PC-3 (cell line): ENCODE results near the gene FAM209B.

Experiments used
- CTCF ChIP-seq: fragments of 300-600 bp; sonication (generic); conservative IDR thresholded peaks from 2 replicates; pipeline ENCODE4 v1.5.1; 2017; ENCODE audit warnings: antibody characterized with exemption, low read depth, mild to moderate bottlenecking, low read length
- EZH2 ChIP-seq: fragments of 300-600 bp; sonication (generic); IDR thresholded peaks from one replicate; pipeline ENCODE4 v1.6.1; 2017; ENCODE audit warnings: antibody characterized with exemption, mild to moderate bottlenecking, low read length; ENCODE audit not compliant: unreplicated experiment
- EZH2phosphoT487 ChIP-seq: fragments of 300-600 bp; sonication (generic); IDR thresholded peaks from 2 replicates; pipeline ENCODE4 v1.6.1; 2018; ENCODE audit warnings: mild to moderate bottlenecking, antibody characterized with exemption, low read length, borderline replicate concordance

DNA sequence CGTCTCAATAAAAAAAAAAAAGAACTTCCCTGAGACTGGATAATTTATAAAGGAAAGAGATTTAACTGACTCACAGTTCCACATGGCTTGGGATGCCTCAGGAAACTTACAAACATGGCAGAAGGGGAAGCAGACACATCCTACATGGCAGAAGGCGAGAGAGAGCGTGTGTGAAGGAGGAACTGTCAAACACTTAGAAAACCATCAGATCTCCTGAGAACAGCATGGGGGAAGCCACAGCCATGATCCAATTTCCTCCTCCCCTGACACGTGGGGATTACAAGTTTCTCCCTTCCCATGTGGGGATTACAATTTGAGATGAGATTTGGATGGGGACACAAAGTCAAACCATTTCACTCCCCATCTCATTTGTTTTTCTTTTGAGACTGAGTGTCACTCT lies 49.5 kb downstream of the FAM209B start:
- TF ChIP-seq EZH2 (no peak), CTCF (no peak), EZH2phosphoT487 (no peak)
